Skin epidermis (tissue), 12 donors: Measurements from ENCODE around the gene PON3.
A peak's percentile ranks its signal among the peaks of the same experiment; 100 is the strongest.
"Not testable (repeated sequence)": the region's sequence is repeated elsewhere in the genome, so short reads cannot be mapped to it uniquely, and the experiment has no call there.

ENCODE experiments used
- H3K27ac ChIP-seq, 21 experiments: fragments of 200-600 bp; sonication (generic) in 11 of 21; one replicate each; pipeline ENCODE4 v1.5.0; 2020; ENCODE audit warnings: mild to moderate bottlenecking in 3 of 21, inconsistent platforms in 2 of 21, moderate library complexity in 2 of 21
- H3K4me3 ChIP-seq, 7 experiments: fragments of 200-600 bp; sonication (generic) in 2 of 7; one replicate each; pipeline ENCODE4 v1.5.0; 2020; ENCODE audit warnings: inconsistent platforms in 2 of 7, mild to moderate bottlenecking in 2 of 7, moderate library complexity in 1 of 7

Gene PON3

DNA sequence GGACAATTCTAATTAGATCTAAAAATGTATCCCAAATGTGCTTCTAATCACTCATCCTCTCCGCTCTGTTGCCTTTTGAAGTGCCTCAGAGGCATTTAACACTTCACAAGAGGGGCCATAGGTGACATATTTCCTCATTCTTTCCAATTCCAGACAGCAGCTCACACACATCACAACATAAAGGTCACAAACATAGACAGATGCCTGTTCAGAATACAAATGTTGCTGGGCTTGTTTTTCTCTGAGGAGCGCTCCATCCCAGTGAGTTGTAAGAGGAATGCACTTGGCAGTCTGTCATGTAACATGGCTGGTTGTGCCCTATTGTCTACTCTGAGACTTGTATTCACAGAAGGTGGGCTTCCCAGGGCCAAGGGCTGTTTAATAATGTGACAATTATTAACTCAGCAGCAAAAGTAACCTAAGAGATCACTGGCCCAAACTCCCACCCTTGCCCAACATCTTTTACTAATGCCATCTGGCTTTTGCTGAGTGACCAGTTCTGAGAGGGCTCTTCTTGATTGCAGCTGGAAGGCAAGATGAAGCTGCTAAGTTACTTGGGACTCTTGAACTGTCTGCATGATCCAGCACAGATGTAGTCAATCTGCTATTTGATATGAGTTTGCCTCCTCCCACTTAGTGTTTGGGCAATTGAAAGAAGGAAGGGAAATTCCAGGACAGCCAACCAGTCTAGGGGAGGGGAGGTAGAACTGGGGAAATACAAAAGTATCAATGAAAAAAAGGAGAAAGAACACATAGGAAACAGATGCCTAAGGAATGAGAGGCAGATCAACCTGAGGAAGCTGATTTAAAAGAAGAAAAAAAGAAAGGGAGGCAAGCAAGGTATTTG is 25.0 kb upstream of the PON3 start:
- no peak overlapping the region for H3K4me3 ChIP-seq

GRCh38 chr7:95412075-95412474 is 15.9 kb upstream of the PON3 start:
- H3K4me3 ChIP-seq, result no peak overlapping the region
- no peak overlapping the region for H3K27ac ChIP-seq

More for the DNA sequence above, 25.0 kb upstream of the PON3 start:
- peak overlapping the region in 4 of 21 experiments; percentile 6 to 30 (median 18) for H3K27ac ChIP-seq

DNA sequence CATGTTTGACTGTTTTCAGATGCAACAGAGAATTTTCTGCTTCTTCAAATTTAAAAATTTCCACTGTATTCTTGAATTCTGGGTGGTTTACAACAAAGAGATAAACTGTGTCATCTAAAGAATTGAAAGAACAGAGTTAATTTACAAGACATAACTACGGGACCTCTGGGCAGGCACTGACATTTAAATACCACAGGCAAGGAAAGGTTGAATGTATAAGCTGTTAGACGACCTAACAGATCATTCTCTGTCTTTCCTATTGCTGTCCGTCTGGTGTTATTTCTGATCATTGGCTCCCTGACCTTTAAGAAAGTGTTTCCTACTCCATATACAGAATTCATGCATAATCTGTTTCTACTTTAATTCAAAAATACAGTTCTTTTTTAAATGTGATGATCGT is 15.5 kb upstream of the PON3 start:
- H3K4me3 ChIP-seq, result no peak overlapping the region
- no peak overlapping the region for H3K27ac ChIP-seq

DNA sequence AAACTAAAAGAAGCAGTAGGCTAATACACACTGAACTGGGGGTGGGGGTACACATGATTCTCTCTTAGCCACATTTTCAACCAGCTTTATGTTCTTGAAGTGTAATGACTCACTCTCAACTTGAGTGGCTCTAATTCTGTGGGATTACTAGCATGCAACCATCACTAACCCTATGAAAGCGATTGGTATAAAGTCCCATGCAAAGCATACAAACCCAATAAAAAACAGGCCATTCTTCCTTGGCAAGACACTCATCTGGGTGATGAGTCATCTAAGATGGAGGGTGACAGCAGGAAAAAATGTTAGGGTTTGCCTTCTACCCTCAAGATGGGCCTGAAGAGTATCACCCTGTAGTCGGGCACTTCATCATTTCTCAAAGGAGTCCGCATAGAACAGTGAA is 14.9 kb upstream of the PON3 start:
- no peak overlapping the region for H3K27ac ChIP-seq
- no peak overlapping the region for H3K4me3 ChIP-seq

DNA sequence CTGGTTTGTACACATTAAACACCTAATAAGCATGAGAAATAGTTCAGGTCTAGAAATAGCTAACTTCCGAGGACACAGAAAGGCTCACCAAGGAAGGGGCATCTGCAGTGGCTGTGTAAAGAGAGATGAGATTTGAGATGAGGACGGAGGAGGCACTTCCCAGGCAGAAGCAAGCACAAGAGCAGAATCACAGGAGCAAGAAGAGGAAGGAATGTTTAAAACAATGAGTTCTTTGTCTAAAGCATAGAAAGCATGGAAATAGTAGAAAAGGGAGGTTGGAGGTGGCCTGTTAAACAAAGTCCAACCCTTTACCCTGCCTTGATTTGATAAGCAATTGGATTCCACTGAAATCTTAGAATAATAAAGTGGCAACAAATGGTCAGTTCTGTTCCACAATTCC is 11.6 kb upstream of the PON3 start:
- no peak overlapping the region for H3K27ac ChIP-seq
- H3K4me3 ChIP-seq, result no peak overlapping the region

DNA sequence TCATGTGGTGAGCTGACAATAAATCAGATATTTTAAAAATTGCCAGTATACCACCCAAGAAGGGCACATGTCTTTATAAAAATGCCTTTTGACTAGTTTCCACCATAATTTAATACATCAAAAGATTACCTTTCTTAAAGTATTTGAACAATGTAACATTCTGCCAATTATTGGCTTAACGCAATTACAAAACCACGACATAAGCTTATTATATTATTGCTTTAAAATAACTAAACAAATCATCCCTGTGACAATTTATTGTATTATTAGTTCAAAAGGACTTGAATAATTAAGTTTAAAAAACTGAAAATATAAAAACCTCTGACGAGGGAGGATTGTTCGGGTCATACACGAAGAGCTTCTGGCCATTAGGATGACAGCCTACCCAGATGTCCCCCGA is 9.6 kb upstream of the PON3 start:
- no peak overlapping the region for H3K4me3 ChIP-seq

GRCh38 chr7:95405208-95405607 is 9.0 kb upstream of the PON3 start:
- Histone ChIP-seq H3K4me3 (no peak overlapping the region), H3K27ac (no peak overlapping the region)

More for the DNA sequence above, 9.6 kb upstream of the PON3 start:
- H3K27ac ChIP-seq, result no peak overlapping the region

DNA sequence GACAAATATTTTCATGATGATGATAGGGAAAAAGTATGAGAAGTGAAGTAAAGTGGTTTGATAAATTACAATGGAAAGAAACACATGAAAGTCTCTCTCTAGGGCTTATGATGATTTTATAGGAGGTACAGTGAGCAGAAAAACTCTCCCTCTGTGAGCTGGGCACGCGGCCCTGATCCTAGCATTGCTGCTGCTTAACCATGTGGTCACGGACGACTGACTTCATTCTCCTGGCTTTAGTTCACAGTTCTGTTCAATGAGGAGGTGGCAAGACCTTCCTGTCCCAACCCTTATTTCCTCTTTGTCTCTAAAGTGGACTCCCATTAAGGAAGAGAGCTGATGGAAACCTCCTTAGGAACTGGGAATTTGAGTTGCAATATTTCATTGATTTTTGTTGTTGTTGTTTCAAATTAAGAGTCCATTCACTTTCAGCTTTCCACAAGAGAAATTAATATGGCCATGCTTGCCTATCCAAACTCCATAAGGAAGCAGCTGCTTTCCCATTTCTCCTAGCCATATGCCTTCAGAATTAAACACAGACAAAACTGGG is 8.2 kb upstream of the PON3 start:
- H3K4me3 ChIP-seq, result no peak overlapping the region
- peak overlapping the region in 1 of 21 experiments; percentile 19 for H3K27ac ChIP-seq

GRCh38 chr7:95398155-95398940 is 2.2 kb upstream of the PON3 start:
- Histone ChIP-seq H3K4me3 (peak overlapping the region in 1 of 7 experiments; percentile 70), H3K27ac (no peak overlapping the region)

DNA sequence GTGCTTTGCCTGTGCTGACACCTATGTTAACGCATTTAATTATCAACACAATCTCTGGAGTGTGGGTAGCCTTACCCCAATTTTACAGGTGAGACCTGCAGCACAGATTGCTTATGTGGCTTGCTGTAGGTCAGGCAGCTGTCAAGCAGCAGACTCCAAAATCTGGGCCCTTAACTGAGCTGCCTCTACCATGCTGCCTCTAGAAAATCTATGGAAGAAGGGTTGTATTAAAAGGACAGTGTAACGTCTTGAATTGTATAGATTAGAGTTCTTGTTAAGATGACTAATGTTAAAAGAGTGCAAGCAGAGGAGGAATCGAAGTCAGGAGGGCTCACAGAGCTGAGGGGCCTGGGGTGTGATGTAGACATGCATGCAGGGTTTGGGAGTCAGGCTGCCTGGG is 1.2 kb upstream of the PON3 start:
- Histone ChIP-seq H3K4me3 (peak overlapping the region in 4 of 7 experiments; percentile 36 to 70 (median 46)), H3K27ac (peak overlapping the region in 1 of 21 experiments; percentile 87)

DNA sequence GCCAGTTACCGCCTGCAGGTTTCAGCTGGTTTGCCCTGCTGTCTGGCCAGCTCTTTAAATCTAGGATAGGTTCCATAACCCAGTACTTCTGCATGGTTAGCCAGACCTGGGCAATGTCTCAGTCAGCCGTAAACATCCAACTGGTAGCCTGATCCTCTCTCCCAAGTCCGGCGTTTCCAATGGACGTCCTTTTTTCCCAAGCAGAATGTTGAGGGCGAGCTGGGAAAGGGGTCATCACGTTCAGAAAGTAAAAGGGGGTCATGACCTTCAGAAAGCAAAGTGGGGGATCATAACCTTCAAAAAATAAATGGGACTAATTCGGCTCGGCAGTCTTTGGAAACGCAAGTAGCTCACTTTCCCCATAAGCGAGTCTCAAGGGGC is 430 bp downstream of the PON3 start:
- Histone ChIP-seq H3K4me3 (peak overlapping the region in 6 of 7 experiments; percentile 36 to 70 (median 49)), H3K27ac (peak overlapping the region in 5 of 21 experiments; percentile 19 to 87 (median 64))

DNA sequence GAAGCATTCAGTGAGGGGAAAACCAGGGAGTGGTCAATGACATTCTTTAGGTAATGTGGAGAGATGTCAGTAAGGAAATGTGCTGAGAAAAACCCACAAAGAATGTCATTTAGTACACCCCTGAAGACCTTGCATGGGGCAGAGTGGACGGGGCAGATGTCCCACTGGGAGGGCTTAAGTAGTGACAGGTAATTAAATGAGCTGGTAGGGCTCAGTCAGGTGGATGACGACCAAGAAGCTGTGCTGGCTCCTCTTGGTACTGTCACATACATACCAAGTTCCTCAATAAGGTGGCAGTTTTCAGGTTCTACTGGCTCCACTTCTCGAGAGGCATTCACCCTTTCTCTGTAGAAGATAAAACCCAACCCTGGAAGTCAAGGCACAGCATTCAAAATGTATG is 1.8 kb downstream of the PON3 start:
- no peak overlapping the region for H3K4me3 ChIP-seq
- H3K27ac ChIP-seq, result no peak overlapping the region

DNA sequence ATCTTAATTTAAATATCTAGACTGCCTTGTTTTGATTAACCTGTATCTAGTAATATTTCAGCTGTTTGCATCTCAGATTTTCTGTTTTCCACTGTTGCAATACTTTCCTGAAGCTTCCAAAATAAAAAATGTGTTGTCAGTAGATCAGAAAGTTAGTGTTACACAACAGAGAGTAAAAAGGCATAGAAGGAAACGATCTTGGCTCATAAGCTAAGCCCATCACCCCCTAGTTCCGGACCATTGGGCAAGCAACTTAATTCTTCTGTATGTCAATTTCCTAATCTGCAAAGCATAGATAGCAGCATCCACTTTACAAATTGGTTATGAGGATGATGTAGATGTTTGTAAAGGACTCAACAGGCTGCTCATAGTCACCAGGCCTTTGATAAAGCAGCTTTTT is 4.4 kb downstream of the PON3 start:
- Histone ChIP-seq H3K27ac (no peak overlapping the region), H3K4me3 (no peak overlapping the region)

- H3K27ac ChIP-seq, result no peak overlapping the region
- no peak overlapping the region for H3K4me3 ChIP-seq
Observed at GRCh38 chr7:95389516-95389915, 6.7 kb downstream of the PON3 start.

DNA sequence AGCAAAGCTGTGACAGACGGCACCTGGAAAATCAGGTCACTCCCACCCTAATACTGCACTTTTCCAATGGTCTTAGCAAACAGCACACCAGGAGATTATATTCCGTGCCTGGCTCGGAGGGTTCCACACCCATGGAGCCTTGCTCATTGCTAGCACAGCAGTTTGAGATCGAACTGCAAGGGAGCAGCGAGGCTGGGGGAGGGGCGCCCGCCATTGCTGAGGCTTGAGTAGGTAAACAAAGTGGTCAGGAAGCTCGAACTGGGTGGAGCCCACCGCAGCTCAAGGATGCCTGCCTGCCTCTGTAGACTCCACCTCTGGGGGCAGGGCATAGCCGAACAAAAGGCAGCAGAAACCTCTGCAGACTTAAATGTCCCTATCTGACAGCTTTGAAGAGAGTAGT is 16.7 kb downstream of the PON3 start:
- H3K4me3 ChIP-seq, H3K27ac ChIP-seq: not testable (repeated sequence)

DNA sequence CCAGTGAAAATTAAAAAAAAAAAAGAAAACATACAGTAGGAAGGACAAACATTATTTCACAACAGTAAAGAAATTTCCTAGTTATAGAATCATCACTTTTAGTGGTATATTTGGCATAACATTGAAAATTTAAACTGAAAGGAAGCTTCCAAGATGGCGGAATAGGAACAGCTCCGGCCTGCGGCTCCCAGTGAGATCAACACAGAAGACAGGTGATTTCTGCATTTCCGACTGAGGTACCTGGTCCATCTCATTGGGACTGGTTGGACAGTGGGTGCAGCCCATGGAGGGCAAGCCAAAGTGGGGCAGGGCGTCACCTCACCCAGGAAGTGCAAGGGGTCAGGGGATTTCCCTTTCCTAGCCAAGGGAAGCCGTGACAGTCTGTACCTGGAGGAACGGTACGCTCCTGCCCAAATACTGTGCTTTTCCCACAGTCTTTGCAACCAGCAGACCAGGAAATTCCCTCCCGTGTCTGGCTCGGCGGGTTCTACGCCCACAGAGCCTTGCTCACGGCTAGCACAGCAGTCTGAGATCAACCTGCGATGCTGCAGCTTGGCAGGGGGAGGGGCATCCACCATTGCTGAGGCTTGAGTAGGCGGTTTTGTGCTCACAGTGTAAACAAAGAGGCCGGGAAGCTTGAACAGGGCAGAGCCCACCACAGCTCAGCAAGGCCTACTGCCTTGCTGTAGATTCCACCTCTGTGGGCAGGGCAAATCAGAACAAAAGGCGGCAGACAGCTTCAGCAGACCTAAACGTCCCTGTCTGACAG is 19.4 kb downstream of the PON3 start:
- H3K4me3 ChIP-seq, result no peak overlapping the region

DNA sequence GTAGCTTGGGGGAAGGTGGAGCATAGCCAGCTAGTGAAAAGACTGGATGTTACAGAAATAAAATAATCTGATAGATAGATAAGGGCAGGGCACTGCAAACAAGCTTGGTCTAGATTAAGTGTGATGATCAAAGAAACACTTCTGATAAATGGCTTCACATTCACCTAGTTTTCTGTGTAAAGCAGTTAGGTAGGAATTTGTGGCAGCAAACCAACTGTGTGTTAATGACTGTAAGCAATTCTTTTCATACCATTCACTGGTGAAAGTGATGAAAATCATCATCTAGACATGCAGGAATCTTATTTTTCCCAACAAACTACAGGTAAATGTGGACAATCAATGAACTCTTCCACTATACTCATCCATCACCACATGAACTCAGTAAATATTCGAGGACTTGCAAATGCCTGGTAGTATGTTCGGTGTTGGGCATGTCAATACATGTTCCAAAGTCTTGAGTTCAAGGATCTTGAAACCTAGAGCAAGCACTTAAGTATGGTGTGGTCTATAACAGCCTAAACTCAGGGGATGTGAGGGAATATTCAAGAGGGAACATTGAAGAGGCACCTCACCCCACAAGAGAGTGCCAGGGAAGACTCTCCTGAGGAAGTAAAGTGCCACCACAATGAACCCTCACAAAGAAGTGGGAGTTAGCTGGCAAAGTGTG is 20.5 kb downstream of the PON3 start:
- H3K27ac ChIP-seq, result peak overlapping the region in 4 of 21 experiments; percentile 16 to 60 (median 46)

More for the DNA sequence above, 19.4 kb downstream of the PON3 start:
- H3K27ac ChIP-seq, result peak overlapping the region in 6 of 21 experiments; percentile 1 to 60 (median 37)

GRCh38 chr7:95373323-95373722 is 22.9 kb downstream of the PON3 start:
- no peak overlapping the region for H3K4me3 ChIP-seq
- no peak overlapping the region for H3K27ac ChIP-seq

More for the DNA sequence above, 20.5 kb downstream of the PON3 start:
- no peak overlapping the region for H3K4me3 ChIP-seq

DNA sequence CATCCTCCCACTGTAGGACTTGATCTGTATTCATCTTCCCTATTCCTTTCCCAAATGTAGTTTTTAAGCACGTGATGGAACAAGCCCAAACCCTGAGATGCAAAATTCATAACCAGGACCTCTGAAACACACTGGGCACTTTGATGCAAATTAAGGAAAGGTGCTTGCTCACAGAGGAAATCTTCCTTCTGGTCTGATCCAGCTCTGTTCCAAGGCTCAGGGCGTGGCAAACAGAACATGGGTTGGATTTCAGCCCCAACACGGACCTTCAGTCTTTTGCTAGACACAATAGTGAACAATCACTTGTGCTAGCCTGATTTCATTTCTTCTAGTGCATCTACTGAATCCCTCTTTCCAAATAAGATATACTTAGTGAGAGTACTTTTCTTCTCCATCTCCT is 27.9 kb downstream of the PON3 start:
- Histone ChIP-seq H3K27ac (peak overlapping the region in 8 of 21 experiments; percentile 17 to 46 (median 32)), H3K4me3 (no peak overlapping the region)
